ENCODE results near the gene F7.

F7 gene

GRCh38 chr13:113086991-113087922, 18.3 kb upstream of the F7 start:
- Histone ChIP-seq H3K9me3 (ENCODE audit: control insufficient read depth, low read length) (no peaks in the 10 kb centered on the region), H3K4me1 (ENCODE audit: control insufficient read depth, insufficient read depth, low read length, poor library complexity, severe bottlenecking) (no peaks in the 10 kb centered on the region), H3K27ac (ENCODE audit: insufficient read depth, low read length, poor library complexity, severe bottlenecking) (no peak overlapping the region), H3K4me3 (ENCODE audit: insufficient read depth, low read depth, low read length, poor library complexity, severe bottlenecking) (no peak overlapping the region), H3K36me3 (ENCODE audit: control insufficient read depth, insufficient read depth, low read length) (peaks cover 3% of the 10 kb centered on the region), H3K27me3 (replicated peaks; ENCODE audit: control insufficient read depth, insufficient read depth, low read length, poor library complexity, severe bottlenecking) (no peaks in the 10 kb centered on the region)
- no peak for DNase-seq

DNA sequence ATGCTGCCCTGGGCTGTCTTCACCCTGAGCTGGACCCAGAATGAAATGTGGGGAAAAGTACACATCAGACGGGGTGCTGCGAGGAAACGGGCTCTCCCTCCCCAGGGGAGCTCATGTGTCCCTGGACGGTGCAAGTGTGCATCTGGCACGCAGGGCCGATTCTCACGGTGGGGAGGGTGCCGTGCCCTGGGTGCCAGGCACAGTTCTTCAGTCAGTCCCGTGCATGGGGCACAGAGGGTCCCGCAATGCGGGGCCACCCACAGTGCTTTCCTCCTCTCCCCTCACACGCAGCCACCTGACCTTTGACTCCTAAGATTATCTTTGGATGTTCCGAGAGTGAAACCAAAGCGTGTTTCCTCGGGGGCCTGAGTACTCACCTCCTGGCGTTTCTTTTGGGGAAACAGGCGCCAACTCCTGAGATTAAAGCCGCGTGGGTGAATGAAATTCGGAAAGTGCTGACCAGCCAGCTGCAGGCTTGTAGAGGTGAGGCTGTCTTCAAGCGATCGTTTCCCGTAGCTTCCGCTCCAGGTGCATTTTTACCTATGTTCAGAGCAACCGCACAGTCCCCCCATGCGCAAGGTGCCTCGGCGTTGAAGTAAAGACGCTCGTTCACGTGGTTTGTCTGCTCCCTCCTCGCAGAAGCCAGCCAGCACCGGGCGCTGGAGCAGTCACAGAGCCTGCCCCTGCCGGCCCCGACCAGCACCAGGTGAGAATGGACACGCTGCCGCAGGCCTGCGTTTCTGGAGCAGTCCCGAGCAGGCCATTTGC, 17.5 kb upstream of the F7 start:
- Histone ChIP-seq H3K9me3 (ENCODE audit: control insufficient read depth, low read length) (no peaks in the 10 kb centered on the region), H3K27me3 (replicated peaks; ENCODE audit: control insufficient read depth, insufficient read depth, low read length, poor library complexity, severe bottlenecking) (no peaks in the 10 kb centered on the region), H3K4me3 (ENCODE audit: insufficient read depth, low read depth, low read length, poor library complexity, severe bottlenecking) (no peak overlapping the region), H3K36me3 (ENCODE audit: control insufficient read depth, insufficient read depth, low read length) (peaks cover 3% of the 10 kb centered on the region), H3K27ac (ENCODE audit: insufficient read depth, low read length, poor library complexity, severe bottlenecking) (no peak overlapping the region), H3K4me1 (ENCODE audit: control insufficient read depth, insufficient read depth, low read length, poor library complexity, severe bottlenecking) (no peaks in the 10 kb centered on the region)
- no peak for DNase-seq

GRCh38 chr13:113088691-113089020, 16.9 kb upstream of the F7 start:
- Histone ChIP-seq H3K9me3 (ENCODE audit: control insufficient read depth, low read length) (no peaks in the 10 kb centered on the region), H3K4me3 (ENCODE audit: insufficient read depth, low read depth, low read length, poor library complexity, severe bottlenecking) (no peak overlapping the region), H3K27ac (ENCODE audit: insufficient read depth, low read length, poor library complexity, severe bottlenecking) (no peak overlapping the region), H3K27me3 (replicated peaks; ENCODE audit: control insufficient read depth, insufficient read depth, low read length, poor library complexity, severe bottlenecking) (no peaks in the 10 kb centered on the region), H3K4me1 (ENCODE audit: control insufficient read depth, insufficient read depth, low read length, poor library complexity, severe bottlenecking) (no peaks in the 10 kb centered on the region), H3K36me3 (ENCODE audit: control insufficient read depth, insufficient read depth, low read length) (peaks cover 3% of the 10 kb centered on the region)
- no peak for DNase-seq

GRCh38 chr13:113089693-113090414, 15.7 kb upstream of the F7 start:
- no peaks in the 10 kb centered on the region for H3K9me3 ChIP-seq (ENCODE audit: control insufficient read depth, low read length)
- no peak for DNase-seq
- no peak overlapping the region for H3K4me3 ChIP-seq (ENCODE audit: insufficient read depth, low read depth, low read length, poor library complexity, severe bottlenecking)
- no peak overlapping the region for H3K27ac ChIP-seq (ENCODE audit: insufficient read depth, low read length, poor library complexity, severe bottlenecking)
- no peaks in the 10 kb centered on the region for H3K4me1 ChIP-seq (ENCODE audit: control insufficient read depth, insufficient read depth, low read length, poor library complexity, severe bottlenecking)
- H3K27me3 ChIP-seq (replicated peaks; ENCODE audit: control insufficient read depth, insufficient read depth, low read length, poor library complexity, severe bottlenecking) = no peaks in the 10 kb centered on the region
- peaks cover 3% of the 10 kb centered on the region for H3K36me3 ChIP-seq (ENCODE audit: control insufficient read depth, insufficient read depth, low read length)

DNA sequence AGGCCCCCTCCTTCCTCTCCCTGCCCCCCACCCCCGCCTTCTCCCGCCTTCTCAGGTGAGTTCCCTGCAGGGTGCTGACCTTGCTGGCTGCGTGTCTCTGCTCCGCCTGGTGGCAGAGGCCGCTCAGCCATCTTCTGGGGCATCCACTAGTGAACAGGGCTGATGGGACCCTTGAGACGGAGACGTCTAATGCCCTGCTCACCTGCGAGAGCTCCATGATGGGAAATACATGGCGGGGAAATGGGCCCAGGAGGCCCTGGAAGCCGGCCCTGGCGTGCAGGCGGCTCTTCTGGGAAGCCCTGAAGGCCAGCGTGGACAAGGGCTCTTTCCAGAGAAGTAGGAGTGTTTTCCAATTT, 15.2 kb upstream of the F7 start:
- Histone ChIP-seq H3K27me3 (replicated peaks; ENCODE audit: control insufficient read depth, insufficient read depth, low read length, poor library complexity, severe bottlenecking) (no peaks in the 10 kb centered on the region), H3K9me3 (ENCODE audit: control insufficient read depth, low read length) (no peaks in the 10 kb centered on the region), H3K4me3 (ENCODE audit: insufficient read depth, low read depth, low read length, poor library complexity, severe bottlenecking) (no peak overlapping the region), H3K36me3 (ENCODE audit: control insufficient read depth, insufficient read depth, low read length) (peaks cover 3% of the 10 kb centered on the region), H3K27ac (ENCODE audit: insufficient read depth, low read length, poor library complexity, severe bottlenecking) (no peak overlapping the region), H3K4me1 (ENCODE audit: control insufficient read depth, insufficient read depth, low read length, poor library complexity, severe bottlenecking) (no peaks in the 10 kb centered on the region)
- no peak for DNase-seq

GRCh38 chr13:113090806-113091205, 14.8 kb upstream of the F7 start:
- H3K27me3 ChIP-seq (replicated peaks; ENCODE audit: control insufficient read depth, insufficient read depth, low read length, poor library complexity, severe bottlenecking) = no peaks in the 10 kb centered on the region
- no peak overlapping the region for H3K4me3 ChIP-seq (ENCODE audit: insufficient read depth, low read depth, low read length, poor library complexity, severe bottlenecking)
- no peaks in the 10 kb centered on the region for H3K9me3 ChIP-seq (ENCODE audit: control insufficient read depth, low read length)
- H3K36me3 ChIP-seq (ENCODE audit: control insufficient read depth, insufficient read depth, low read length) = peaks cover 3% of the 10 kb centered on the region
- no peak overlapping the region for H3K27ac ChIP-seq (ENCODE audit: insufficient read depth, low read length, poor library complexity, severe bottlenecking)
- DNase-seq = no peak
- H3K4me1 ChIP-seq (ENCODE audit: control insufficient read depth, insufficient read depth, low read length, poor library complexity, severe bottlenecking) = no peaks in the 10 kb centered on the region

DNA sequence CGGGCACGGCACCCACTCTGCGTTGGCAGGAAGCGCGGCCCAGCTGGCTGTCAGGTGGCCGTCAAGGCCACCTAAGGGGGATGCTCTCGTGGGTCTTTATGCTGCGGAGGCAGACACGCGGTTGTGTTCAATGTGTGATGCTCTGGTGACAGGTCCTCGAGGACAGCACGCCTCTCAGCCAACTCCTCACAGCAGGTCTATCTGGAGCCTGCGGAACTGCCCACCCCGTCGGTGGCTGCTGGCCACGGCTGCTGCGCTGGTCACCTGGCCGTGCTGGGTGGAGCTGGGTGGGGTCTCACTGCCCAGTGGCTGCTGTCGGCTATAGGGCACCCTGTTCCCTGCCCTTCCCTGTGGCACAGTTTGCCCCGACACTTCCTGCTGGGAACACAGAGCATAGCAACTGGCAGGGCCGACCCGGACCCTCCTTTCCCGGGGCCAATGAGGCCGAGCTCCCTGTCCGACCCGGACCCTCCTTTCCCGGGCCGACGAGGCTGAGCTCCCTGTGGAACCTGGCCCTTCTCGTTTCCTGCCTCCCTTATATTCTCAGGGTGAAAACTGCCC, 14.3 kb upstream of the F7 start:
- H3K4me3 ChIP-seq (ENCODE audit: insufficient read depth, low read depth, low read length, poor library complexity, severe bottlenecking) = no peak overlapping the region
- no peaks in the 10 kb centered on the region for H3K4me1 ChIP-seq (ENCODE audit: control insufficient read depth, insufficient read depth, low read length, poor library complexity, severe bottlenecking)
- no peak overlapping the region for H3K27ac ChIP-seq (ENCODE audit: insufficient read depth, low read length, poor library complexity, severe bottlenecking)
- no peak for DNase-seq
- H3K36me3 ChIP-seq (ENCODE audit: control insufficient read depth, insufficient read depth, low read length) = peaks cover 3% of the 10 kb centered on the region
- no peaks in the 10 kb centered on the region for H3K27me3 ChIP-seq (replicated peaks; ENCODE audit: control insufficient read depth, insufficient read depth, low read length, poor library complexity, severe bottlenecking)
- H3K9me3 ChIP-seq (ENCODE audit: control insufficient read depth, low read length) = no peaks in the 10 kb centered on the region

DNA sequence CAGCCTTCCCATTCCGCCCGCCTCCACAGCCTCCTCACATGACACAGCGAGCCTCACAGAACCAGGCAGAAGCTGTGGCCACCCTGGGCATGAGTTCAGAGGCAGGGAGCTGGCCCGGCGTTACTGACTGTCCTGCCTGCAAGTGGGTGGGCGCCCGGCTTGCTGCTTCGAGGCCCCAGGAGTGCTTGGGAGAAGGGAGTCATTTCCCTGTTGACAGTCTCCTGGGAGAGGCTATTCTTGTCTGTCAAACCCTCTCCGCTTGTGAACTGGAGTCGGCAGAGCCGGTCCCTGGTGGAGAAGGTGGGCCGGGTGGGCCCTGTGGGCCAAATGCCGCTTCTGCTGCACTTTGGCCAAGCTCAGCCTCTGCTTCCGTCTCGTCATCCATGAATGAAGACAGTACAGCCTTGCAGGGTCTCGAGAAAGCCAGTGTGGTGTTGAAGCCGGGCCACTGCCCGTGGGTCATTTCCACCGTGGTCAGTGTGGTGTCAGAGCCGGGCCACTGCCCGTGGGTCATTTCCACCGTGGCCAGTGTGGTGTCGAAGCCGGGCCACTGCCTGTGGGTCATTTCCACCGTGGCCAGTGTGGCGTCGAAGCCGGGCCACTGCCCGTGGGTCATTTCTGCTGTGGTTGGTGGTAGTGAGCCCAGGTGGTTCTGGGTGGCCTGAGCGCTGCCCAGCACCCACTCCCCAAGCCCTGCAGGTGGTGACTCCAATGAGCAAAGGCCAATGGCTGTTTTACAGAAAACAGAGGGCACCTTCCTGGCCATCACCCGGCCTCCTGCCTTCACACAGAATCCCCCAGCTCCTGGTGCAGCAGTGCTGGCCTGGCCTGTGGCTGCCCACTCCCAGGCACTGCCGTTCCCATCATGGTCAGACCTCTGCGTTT, 13.5 kb upstream of the F7 start:
- H3K27ac ChIP-seq (ENCODE audit: insufficient read depth, low read length, poor library complexity, severe bottlenecking) = no peak overlapping the region
- H3K27me3 ChIP-seq (replicated peaks; ENCODE audit: control insufficient read depth, insufficient read depth, low read length, poor library complexity, severe bottlenecking) = no peaks in the 10 kb centered on the region
- no peaks in the 10 kb centered on the region for H3K9me3 ChIP-seq (ENCODE audit: control insufficient read depth, low read length)
- no peak for DNase-seq
- H3K36me3 ChIP-seq (ENCODE audit: control insufficient read depth, insufficient read depth, low read length) = peaks cover 3% of the 10 kb centered on the region
- no peaks in the 10 kb centered on the region for H3K4me1 ChIP-seq (ENCODE audit: control insufficient read depth, insufficient read depth, low read length, poor library complexity, severe bottlenecking)
- no peak overlapping the region for H3K4me3 ChIP-seq (ENCODE audit: insufficient read depth, low read depth, low read length, poor library complexity, severe bottlenecking)
